HepG2 (cell line): ENCODE results near the gene KAZN. TPM values are rescaled to one million over a fixed set of nuclear protein-coding genes. Genes with fewer than 3 reads are reported as not detected.

Source experiments
- AHR ChIP-seq: IDR thresholded peaks from 2 replicates; pipeline ENCODE4 v1.6.1; 2018; ENCODE audit warnings: missing genetic modification reagents, missing compliant biosample characterization
- CC2D1A ChIP-seq: sonication (generic); formaldehyde crosslinking; IDR thresholded peaks from 2 replicates; pipeline ENCODE4 v1.8.1; 2023; ENCODE audit warnings: mild to moderate bottlenecking, missing genetic modification reagents
- DR1 ChIP-seq: sonication (generic); formaldehyde crosslinking; IDR thresholded peaks from 2 replicates; pipeline ENCODE4 v1.8.0; 2021; ENCODE audit warnings: mild to moderate bottlenecking, missing genetic modification reagents, inconsistent platforms
- FOSL2 ChIP-seq: sonication (generic); formaldehyde crosslinking; IDR thresholded peaks from 2 replicates; pipeline ENCODE4 v1.4.0; 2020; ENCODE audit warnings: missing genetic modification reagents
- HNRNPK ChIP-seq: fragments of 200-400 bp; formaldehyde crosslinking; IDR thresholded peaks from 2 replicates; pipeline ENCODE4 v1.6.1; 2018; ENCODE audit warnings: low read length, low read depth, moderate library complexity, mild to moderate bottlenecking; ENCODE audit not compliant: poor library complexity, severe bottlenecking
- HOXA5 ChIP-seq: sonication (generic); formaldehyde crosslinking; IDR thresholded peaks from 2 replicates; pipeline ENCODE4 v1.4.0; 2020; ENCODE audit warnings: missing genetic modification reagents
- KAT8 ChIP-seq: IDR thresholded peaks from 2 replicates; pipeline ENCODE4 v1.6.1; 2016; ENCODE audit warnings: missing genetic modification reagents, missing compliant biosample characterization
- SRSF4 ChIP-seq: fragments of 200-400 bp; formaldehyde crosslinking; IDR thresholded peaks from one replicate; pipeline ENCODE4 v1.6.1; 2018; ENCODE audit warnings: mild to moderate bottlenecking, low read depth, low read length, moderate library complexity; ENCODE audit not compliant: poor library complexity, severe bottlenecking
- THYN1 ChIP-seq: sonication (generic); formaldehyde crosslinking; IDR thresholded peaks from 2 replicates; pipeline ENCODE4 v1.8.1; 2023; ENCODE audit warnings: low read depth, mild to moderate bottlenecking, moderate library complexity, missing genetic modification reagents, borderline replicate concordance
- TP53 ChIP-seq: sonication (generic); formaldehyde crosslinking; conservative IDR thresholded peaks from 2 replicates; pipeline ENCODE4 v1.4.0; 2020; ENCODE audit warnings: missing genetic modification reagents
- ZFP37 ChIP-seq: sonication (generic); formaldehyde crosslinking; IDR thresholded peaks from 2 replicates; pipeline ENCODE4 v1.4.0; 2020; ENCODE audit warnings: missing genetic modification reagents, borderline replicate concordance
- ZNF280B ChIP-seq: sonication (generic); formaldehyde crosslinking; IDR thresholded peaks from 2 replicates; pipeline ENCODE4 v1.5.0; 2020; ENCODE audit warnings: missing genetic modification reagents, mild to moderate bottlenecking, borderline replicate concordance
- ZNF350 ChIP-seq: sonication (generic); formaldehyde crosslinking; IDR thresholded peaks from 2 replicates; pipeline ENCODE4 v1.4.0; 2020; ENCODE audit warnings: mild to moderate bottlenecking, low read depth, missing genetic modification reagents, borderline replicate concordance
- ZNF354B ChIP-seq: sonication (generic); formaldehyde crosslinking; IDR thresholded peaks from 2 replicates; pipeline ENCODE4 v1.8.0; 2022; ENCODE audit warnings: mild to moderate bottlenecking, missing genetic modification reagents
- ZNF616 ChIP-seq: sonication (generic); formaldehyde crosslinking; IDR thresholded peaks from 2 replicates; pipeline ENCODE4 v1.5.0; 2020; ENCODE audit warnings: low read depth, mild to moderate bottlenecking, missing genetic modification reagents
- ZNF850 ChIP-seq: sonication (generic); formaldehyde crosslinking; conservative IDR thresholded peaks from 2 replicates; pipeline ENCODE4 v1.9.0; 2021; ENCODE audit warnings: mild to moderate bottlenecking, missing genetic modification reagents
- ZSCAN31 ChIP-seq: sonication (generic); formaldehyde crosslinking; IDR thresholded peaks from 2 replicates; pipeline ENCODE4 v1.5.0; 2020; ENCODE audit warnings: low read depth, mild to moderate bottlenecking, missing genetic modification reagents
- polyA plus RNA-seq, 8 experiments: library from polyadenylated mRNA; depleted of rRNA in 3 of 8; stranded (reverse) in 7 of 8; unstranded in 1 of 8; fragments of >200 nt; fragmentation: Illumina TruSeq in 4 of 8; extraction: Trizol in 4 of 8; gene quantifications; 2 replicates each; pipeline versions ENCODE4 v1.2.1 to v1.2.3, GENCODE V29; 2011 to 2016; ENCODE audit warnings: low read depth in 4 of 8, missing spikeins in 1 of 8, mixed read lengths in 1 of 8; ENCODE audit not compliant: insufficient read depth in 1 of 8
- total RNA-seq, 5 experiments: library from RNA; depleted of rRNA; stranded (reverse); fragments of >200 nt; fragmentation: Illumina TruSeq; extraction: Trizol; gene quantifications; 2 replicates each; pipeline ENCODE4 v1.2.3, GENCODE V29; 2016; ENCODE audit warnings: low read depth in 1 of 5
- TF ChIP-seq, protein P1 (sequence below): sonication (generic); formaldehyde crosslinking; IDR thresholded peaks from 2 replicates; pipeline ENCODE4 v1.4.0; 2020; ENCODE audit warnings: missing genetic modification reagents
- TF ChIP-seq, protein P2 (sequence below): sonication (generic); formaldehyde crosslinking; IDR thresholded peaks from 2 replicates; pipeline ENCODE4 v1.4.0; 2020; ENCODE audit warnings: missing genetic modification reagents
- TF ChIP-seq, protein P3 (sequence below): sonication (generic); formaldehyde crosslinking; IDR thresholded peaks from 2 replicates; pipeline ENCODE4 v1.4.0; 2020; ENCODE audit warnings: missing genetic modification reagents

KAZN gene
- total and polyA plus RNA-seq, 2 of the 13 experiments (the other 11 are each of a cell fraction or from before 2014, with no cell fraction given), result 10.4 to 13.5 TPM

GRCh38 chr1:15020943-15021745, 422.7 kb downstream of the KAZN start (continued):
- TF ChIP-seq ZFP37 (CRISPR knock-in tag) (peak; percentile 56; the same call in 1 of the 2 replicates), ZNF350 (CRISPR knock-in tag) (no peak), SRSF4 (no peak), ZNF616 (CRISPR knock-in tag) (no peak), DR1 (CRISPR knock-in tag) (no peak), ZSCAN31 (CRISPR knock-in tag) (0 out of 2 replicates have a peak, but pooled peaks have one; percentile 36), HNRNPK (no peak), CC2D1A (CRISPR knock-in tag) (no peak), HOXA5 (CRISPR knock-in tag) (peak; percentile 64; the same call in 1 of the 2 replicates), ZNF850 (no peak), KAT8 (CRISPR knock-in tag) (peak; percentile 63; the same call in 1 of the 2 replicates), ZNF280B (CRISPR knock-in tag) (peak; percentile 49; the same call in 1 of the 2 replicates), AHR (no peak), ZNF354B (CRISPR knock-in tag) (no peak), FOSL2 (CRISPR knock-in tag) (no peak), TP53 (CRISPR knock-in tag) (no peak), THYN1 (no peak)
- TF ChIP-seq, protein P1, sequence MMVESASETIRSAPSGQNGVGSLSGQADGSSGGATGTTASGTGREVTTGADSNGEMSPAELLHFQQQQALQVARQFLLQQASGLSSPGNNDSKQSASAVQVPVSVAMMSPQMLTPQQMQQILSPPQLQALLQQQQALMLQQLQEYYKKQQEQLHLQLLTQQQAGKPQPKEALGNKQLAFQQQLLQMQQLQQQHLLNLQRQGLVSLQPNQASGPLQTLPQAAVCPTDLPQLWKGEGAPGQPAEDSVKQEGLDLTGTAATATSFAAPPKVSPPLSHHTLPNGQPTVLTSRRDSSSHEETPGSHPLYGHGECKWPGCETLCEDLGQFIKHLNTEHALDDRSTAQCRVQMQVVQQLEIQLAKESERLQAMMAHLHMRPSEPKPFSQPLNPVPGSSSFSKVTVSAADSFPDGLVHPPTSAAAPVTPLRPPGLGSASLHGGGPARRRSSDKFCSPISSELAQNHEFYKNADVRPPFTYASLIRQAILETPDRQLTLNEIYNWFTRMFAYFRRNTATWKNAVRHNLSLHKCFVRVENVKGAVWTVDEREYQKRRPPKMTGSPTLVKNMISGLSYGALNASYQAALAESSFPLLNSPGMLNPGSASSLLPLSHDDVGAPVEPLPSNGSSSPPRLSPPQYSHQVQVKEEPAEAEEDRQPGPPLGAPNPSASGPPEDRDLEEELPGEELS (CRISPR knock-in tag), result peak; percentile 88
- TF ChIP-seq, protein P2, sequence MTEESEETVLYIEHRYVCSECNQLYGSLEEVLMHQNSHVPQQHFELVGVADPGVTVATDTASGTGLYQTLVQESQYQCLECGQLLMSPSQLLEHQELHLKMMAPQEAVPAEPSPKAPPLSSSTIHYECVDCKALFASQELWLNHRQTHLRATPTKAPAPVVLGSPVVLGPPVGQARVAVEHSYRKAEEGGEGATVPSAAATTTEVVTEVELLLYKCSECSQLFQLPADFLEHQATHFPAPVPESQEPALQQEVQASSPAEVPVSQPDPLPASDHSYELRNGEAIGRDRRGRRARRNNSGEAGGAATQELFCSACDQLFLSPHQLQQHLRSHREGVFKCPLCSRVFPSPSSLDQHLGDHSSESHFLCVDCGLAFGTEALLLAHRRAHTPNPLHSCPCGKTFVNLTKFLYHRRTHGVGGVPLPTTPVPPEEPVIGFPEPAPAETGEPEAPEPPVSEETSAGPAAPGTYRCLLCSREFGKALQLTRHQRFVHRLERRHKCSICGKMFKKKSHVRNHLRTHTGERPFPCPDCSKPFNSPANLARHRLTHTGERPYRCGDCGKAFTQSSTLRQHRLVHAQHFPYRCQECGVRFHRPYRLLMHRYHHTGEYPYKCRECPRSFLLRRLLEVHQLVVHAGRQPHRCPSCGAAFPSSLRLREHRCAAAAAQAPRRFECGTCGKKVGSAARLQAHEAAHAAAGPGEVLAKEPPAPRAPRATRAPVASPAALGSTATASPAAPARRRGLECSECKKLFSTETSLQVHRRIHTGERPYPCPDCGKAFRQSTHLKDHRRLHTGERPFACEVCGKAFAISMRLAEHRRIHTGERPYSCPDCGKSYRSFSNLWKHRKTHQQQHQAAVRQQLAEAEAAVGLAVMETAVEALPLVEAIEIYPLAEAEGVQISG (CRISPR knock-in tag), result peak; percentile 59
- TF ChIP-seq, protein P3, sequence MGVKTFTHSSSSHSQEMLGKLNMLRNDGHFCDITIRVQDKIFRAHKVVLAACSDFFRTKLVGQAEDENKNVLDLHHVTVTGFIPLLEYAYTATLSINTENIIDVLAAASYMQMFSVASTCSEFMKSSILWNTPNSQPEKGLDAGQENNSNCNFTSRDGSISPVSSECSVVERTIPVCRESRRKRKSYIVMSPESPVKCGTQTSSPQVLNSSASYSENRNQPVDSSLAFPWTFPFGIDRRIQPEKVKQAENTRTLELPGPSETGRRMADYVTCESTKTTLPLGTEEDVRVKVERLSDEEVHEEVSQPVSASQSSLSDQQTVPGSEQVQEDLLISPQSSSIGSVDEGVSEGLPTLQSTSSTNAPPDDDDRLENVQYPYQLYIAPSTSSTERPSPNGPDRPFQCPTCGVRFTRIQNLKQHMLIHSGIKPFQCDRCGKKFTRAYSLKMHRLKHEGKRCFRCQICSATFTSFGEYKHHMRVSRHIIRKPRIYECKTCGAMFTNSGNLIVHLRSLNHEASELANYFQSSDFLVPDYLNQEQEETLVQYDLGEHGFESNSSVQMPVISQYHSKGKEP (CRISPR knock-in tag), result no peak
